Hepatocyte (in vitro differentiated cells): ENCODE measurements around the gene DAAM2.

Experiments used
- CTCF ChIP-seq: fragments of 200-600 bp; sonication (generic); IDR thresholded peaks from 2 replicates; pipeline ENCODE4 v1.5.1; 2016; ENCODE audit warnings: antibody characterized with exemption, mild to moderate bottlenecking; ENCODE audit not compliant: poor library complexity
- EZH2 ChIP-seq: fragments of 200-600 bp; sonication (generic); IDR thresholded peaks from 2 replicates; pipeline ENCODE4 v1.6.1; 2016; ENCODE audit warnings: antibody characterized with exemption, mild to moderate bottlenecking, borderline replicate concordance

GRCh38 chr6:39924283-39924682, 132.1 kb downstream of the DAAM2 start:
- TF ChIP-seq CTCF, result no peak
- TF ChIP-seq EZH2, result no peak
